ENCODE measurements around the gene GJA9. TPM values are rescaled to one million over a fixed set of nuclear protein-coding genes. Genes with fewer than 3 reads are reported as not detected.

GJA9 gene
- total RNA-seq, 1 donor from 2014 or later: not detected

DNA sequence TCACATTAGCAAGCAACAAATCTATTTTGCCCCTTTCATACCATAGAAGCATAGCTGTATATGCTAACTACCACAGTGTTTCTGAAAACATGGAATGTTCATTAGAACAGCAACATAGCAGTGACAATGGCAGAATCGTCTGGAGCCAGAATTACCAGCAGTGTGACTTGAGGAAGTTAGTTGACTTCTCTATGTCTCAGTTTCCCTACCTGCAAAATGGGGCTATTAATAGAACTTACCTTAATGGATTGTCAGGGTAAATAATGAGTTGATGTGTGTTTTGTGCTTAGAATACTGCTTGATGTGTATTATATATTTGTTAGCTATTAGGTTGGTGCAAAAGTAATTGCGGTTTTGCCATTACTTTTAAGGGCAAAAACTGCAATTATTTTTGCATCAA lies 14.8 kb upstream of the GJA9 start:
- ChIA-PET POLR2A (no interaction called here), CTCF (no interaction called here)
- no peak for DNase-seq
- Mint-ChIP-seq H3K4me3 (no peak overlapping the region), H3K4me1 (no peaks in the 10 kb centered on the region), H3K27me3 (no peaks in the 10 kb centered on the region), H3K9me3 (no peaks in the 10 kb centered on the region), H3K27ac (no peak overlapping the region), H3K36me3 (ENCODE audit: low read depth) (no peaks in the 10 kb centered on the region)
- TF ChIP-seq, protein P1, sequence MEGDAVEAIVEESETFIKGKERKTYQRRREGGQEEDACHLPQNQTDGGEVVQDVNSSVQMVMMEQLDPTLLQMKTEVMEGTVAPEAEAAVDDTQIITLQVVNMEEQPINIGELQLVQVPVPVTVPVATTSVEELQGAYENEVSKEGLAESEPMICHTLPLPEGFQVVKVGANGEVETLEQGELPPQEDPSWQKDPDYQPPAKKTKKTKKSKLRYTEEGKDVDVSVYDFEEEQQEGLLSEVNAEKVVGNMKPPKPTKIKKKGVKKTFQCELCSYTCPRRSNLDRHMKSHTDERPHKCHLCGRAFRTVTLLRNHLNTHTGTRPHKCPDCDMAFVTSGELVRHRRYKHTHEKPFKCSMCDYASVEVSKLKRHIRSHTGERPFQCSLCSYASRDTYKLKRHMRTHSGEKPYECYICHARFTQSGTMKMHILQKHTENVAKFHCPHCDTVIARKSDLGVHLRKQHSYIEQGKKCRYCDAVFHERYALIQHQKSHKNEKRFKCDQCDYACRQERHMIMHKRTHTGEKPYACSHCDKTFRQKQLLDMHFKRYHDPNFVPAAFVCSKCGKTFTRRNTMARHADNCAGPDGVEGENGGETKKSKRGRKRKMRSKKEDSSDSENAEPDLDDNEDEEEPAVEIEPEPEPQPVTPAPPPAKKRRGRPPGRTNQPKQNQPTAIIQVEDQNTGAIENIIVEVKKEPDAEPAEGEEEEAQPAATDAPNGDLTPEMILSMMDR (IDR thresholded peaks at IDR 0.05): no peak
- intact Hi-C loops (cut with micrococcal nuclease): no loop called here
- ATAC-seq (ENCODE audit: low read depth): no peak

DNA sequence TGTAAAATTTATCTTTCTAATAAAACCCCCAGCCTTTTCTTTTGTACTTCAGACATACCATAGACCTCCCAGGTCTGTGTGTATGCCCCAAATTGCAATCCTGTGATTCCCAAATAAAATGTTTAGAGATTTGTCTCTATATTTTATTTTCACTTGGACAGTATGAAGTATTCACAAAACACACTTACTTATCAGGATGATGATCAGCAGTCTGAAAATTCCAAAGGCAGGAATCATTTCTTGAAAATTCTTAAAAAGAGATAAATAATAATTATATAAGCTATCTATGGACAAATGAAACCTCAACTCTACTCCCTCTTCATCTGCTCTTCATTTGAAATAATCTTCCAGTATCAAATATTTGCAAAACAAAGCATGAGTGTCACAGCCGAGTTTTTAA lies 11.6 kb upstream of the GJA9 start:
- ATAC-seq (ENCODE audit: low read depth) (no peak), DNase-seq (no peak)
- no peak overlapping the region for H3K27ac Mint-ChIP-seq
- TF ChIP-seq, protein P1 (IDR thresholded peaks at IDR 0.05): no peak
- intact Hi-C loops (cut with micrococcal nuclease): no loop called here
- H3K9me3 Mint-ChIP-seq: no peaks in the 10 kb centered on the region
- H3K36me3 Mint-ChIP-seq (ENCODE audit: low read depth): no peaks in the 10 kb centered on the region
- H3K4me3 Mint-ChIP-seq: no peak overlapping the region
- CTCF ChIA-PET: no interaction called here
- no peaks in the 10 kb centered on the region for H3K4me1 Mint-ChIP-seq
- POLR2A ChIA-PET: no interaction called here
- H3K27me3 Mint-ChIP-seq: no peaks in the 10 kb centered on the region

GRCh38 chr1:38891753-38892152 lies 10.4 kb upstream of the GJA9 start:
- H3K27ac Mint-ChIP-seq: no peak overlapping the region
- no peaks in the 10 kb centered on the region for H3K27me3 Mint-ChIP-seq
- ChIA-PET CTCF (no interaction called here), POLR2A (no interaction called here)
- intact Hi-C loops (cut with micrococcal nuclease): no loop called here
- no peaks in the 10 kb centered on the region for H3K36me3 Mint-ChIP-seq (ENCODE audit: low read depth)
- DNase-seq: no peak
- no peak overlapping the region for H3K4me3 Mint-ChIP-seq
- H3K9me3 Mint-ChIP-seq: no peaks in the 10 kb centered on the region
- no peaks in the 10 kb centered on the region for H3K4me1 Mint-ChIP-seq
- no peak for ATAC-seq (ENCODE audit: low read depth)
- TF ChIP-seq, protein P1 (IDR thresholded peaks at IDR 0.05): no peak

DNA sequence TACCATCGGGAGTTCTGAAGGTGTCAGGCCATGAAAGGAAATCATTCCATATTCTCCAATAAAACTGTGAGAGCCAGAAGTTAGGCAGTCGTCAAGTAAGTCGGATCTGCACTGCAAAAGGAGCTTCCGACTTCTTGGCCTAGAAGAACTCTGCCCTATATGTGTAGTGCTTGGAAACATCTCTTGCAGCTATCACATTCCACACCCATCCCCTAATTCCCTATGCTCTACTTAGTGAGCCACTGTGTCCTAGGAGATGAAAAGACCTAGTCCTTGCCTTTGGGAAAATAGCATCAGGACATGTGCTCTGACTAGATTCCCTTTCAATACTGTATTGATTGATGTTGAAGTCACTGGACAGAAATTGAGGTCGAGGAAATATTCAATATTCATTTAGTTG lies 8.2 kb upstream of the GJA9 start:
- Mint-ChIP-seq H3K9me3 (no peaks in the 10 kb centered on the region), H3K4me3 (no peak overlapping the region), H3K36me3 (ENCODE audit: low read depth) (no peaks in the 10 kb centered on the region), H3K27me3 (no peaks in the 10 kb centered on the region), H3K27ac (no peak overlapping the region), H3K4me1 (no peaks in the 10 kb centered on the region)
- ChIA-PET POLR2A (no interaction called here), CTCF (no interaction called here)
- intact Hi-C loops (cut with micrococcal nuclease): no loop called here
- TF ChIP-seq, protein P1 (IDR thresholded peaks at IDR 0.05): no peak
- no peak for DNase-seq
- ATAC-seq (ENCODE audit: low read depth): no peak

DNA sequence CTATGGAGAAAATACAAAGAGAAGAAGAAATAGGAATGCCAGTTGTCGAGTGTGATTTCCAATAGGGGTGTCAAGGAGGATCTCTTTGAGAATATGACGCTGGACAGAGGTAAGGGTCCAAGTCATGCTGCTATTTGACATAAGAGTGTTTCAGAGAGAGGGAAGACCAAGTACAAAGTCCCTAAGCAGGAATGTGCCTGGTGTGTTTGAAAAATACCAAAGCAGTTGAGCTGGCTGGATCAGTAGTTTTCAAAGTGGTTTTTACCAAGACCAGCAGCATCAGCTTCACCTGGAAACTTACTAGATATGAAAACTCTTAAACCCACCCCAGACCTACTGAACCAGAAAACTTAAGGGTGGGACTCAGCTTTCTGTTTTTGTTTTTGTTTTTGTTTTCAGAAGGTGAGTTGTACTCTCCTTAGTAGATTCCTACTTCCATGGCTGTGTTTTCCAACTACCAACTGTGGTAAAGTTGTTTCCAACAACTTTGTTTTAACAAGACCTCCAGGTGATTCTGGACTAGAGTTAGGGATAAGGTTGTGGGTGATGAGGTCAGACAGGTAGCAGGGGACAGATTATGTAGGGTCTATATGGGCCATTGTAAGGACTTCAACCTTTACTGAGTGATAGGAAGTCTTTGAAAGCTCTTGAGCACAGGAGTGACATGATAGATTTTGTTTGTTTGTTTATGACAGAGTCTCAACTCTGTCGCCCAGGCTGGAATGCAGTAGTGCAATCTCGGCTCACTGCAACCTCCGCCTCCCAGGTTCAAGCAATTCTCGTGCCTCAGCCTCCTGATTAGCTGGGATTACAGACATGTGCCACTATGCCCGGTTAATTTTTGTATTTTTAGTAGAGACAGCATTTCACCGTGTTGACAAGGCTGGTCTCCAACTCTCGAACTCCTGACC lies 7.3 kb upstream of the GJA9 start:
- ChIA-PET CTCF (no interaction called here), POLR2A (no interaction called here)
- TF ChIP-seq, protein P1 (IDR thresholded peaks at IDR 0.05): no peak
- H3K27me3 Mint-ChIP-seq: no peaks in the 10 kb centered on the region
- H3K36me3 Mint-ChIP-seq (ENCODE audit: low read depth): no peaks in the 10 kb centered on the region
- H3K4me1 Mint-ChIP-seq: no peaks in the 10 kb centered on the region
- no peak overlapping the region for H3K4me3 Mint-ChIP-seq
- ATAC-seq (ENCODE audit: low read depth) (no peak), DNase-seq (no peak)
- no peak overlapping the region for H3K27ac Mint-ChIP-seq
- intact Hi-C loops (cut with micrococcal nuclease): no loop called here
- H3K9me3 Mint-ChIP-seq: no peaks in the 10 kb centered on the region
